Measurements from ENCODE around the gene NR6A1.

The NR6A1 gene

DNA sequence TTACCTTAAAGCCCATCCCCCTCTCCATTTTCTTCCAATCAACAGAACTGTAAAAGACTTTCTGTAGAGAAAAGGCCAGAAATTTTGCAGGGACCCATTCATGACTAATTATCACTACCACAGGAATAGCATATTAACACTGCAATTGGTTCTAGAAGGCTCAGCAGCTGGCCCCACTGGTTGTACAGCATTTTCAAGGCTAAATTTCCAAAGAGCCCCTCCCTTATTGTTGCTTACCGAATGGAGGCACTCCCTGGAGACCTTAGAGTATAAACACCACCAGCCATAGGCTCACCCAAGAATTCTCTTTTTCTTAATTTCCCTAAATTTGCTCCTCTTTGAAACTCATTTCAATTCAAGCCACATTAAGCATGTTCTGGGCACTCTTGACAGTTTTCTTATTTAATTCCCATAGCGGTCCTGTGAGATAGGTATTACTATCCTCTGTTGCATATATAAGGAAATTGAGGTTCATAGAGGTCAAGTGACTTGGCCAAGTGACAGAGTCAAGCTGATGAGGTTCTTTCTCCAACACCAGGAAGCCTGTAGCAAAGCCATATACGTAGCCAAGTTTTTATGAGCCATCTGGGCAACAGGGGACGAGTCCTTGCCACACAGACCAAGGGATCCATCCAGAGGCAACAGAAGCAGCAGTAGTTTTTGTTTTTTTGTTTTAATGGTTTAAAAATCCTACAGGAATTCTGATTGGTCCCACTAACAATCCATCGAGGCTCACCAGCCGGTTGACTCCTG is 180.0 kb downstream of the NR6A1 start:
- no peak for ATAC-seq

DNA sequence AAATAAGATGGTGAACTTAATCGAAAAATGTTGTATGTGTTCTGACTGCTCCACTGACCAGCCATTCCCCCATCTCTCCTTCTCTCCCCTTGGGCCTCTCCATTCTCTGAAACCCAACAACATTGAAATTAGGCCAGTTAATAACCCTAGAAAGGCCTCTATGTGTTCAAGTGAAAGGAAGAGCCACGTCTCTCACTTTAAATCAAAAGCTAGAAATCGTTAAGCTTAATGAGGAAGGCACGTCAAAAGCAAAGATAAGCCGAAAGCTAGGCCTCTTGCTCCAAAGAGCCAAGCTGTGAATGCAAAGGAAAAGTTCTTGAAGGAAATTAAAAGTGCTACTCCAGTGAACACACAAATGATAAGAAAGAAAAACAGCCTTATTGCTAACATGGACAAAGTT is 186.5 kb downstream of the NR6A1 start:
- ATAC-seq = no peak
- TF ChIP-seq ZNF8 (CRISPR knock-in tag; IDR thresholded peaks at IDR 0.05) (no peak), ISL1 (CRISPR knock-in tag; IDR thresholded peaks at IDR 0.05) (no peak), BACH2 (CRISPR knock-in tag; IDR thresholded peaks at IDR 0.05; ENCODE audit: borderline replicate concordance) (no peak), RARB (CRISPR knock-in tag; IDR thresholded peaks at IDR 0.05) (no peak), ZC3H10 (CRISPR knock-in tag; IDR thresholded peaks at IDR 0.05) (no peak), CSDC2 (CRISPR knock-in tag; IDR thresholded peaks at IDR 0.05) (no peak), ZFP30 (CRISPR knock-in tag; IDR thresholded peaks at IDR 0.05) (no peak), ZNF70 (CRISPR knock-in tag; IDR thresholded peaks at IDR 0.05) (no peak), PPARA (CRISPR knock-in tag; IDR thresholded peaks at IDR 0.05; ENCODE audit: borderline replicate concordance) (no peak), TCF4 (CRISPR knock-in tag; IDR thresholded peaks at IDR 0.05; ENCODE audit: borderline replicate concordance) (no peak), ZFP3 (CRISPR knock-in tag; IDR thresholded peaks at IDR 0.05) (no peak), ARNTL (CRISPR knock-in tag; IDR thresholded peaks at IDR 0.05; ENCODE audit: borderline replicate concordance, low read depth) (no peak), TOX (CRISPR knock-in tag; IDR thresholded peaks at IDR 0.05; ENCODE audit: borderline replicate concordance) (no peak), GLIS3 (CRISPR knock-in tag; IDR thresholded peaks at IDR 0.05) (no peak)
- TF ChIP-seq, protein P1, sequence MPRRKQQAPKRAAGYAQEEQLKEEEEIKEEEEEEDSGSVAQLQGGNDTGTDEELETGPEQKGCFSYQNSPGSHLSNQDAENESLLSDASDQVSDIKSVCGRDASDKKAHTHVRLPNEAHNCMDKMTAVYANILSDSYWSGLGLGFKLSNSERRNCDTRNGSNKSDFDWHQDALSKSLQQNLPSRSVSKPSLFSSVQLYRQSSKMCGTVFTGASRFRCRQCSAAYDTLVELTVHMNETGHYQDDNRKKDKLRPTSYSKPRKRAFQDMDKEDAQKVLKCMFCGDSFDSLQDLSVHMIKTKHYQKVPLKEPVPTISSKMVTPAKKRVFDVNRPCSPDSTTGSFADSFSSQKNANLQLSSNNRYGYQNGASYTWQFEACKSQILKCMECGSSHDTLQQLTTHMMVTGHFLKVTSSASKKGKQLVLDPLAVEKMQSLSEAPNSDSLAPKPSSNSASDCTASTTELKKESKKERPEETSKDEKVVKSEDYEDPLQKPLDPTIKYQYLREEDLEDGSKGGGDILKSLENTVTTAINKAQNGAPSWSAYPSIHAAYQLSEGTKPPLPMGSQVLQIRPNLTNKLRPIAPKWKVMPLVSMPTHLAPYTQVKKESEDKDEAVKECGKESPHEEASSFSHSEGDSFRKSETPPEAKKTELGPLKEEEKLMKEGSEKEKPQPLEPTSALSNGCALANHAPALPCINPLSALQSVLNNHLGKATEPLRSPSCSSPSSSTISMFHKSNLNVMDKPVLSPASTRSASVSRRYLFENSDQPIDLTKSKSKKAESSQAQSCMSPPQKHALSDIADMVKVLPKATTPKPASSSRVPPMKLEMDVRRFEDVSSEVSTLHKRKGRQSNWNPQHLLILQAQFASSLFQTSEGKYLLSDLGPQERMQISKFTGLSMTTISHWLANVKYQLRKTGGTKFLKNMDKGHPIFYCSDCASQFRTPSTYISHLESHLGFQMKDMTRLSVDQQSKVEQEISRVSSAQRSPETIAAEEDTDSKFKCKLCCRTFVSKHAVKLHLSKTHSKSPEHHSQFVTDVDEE (CRISPR knock-in tag; IDR thresholded peaks at IDR 0.05) = no peak
- TF ChIP-seq, protein P2, sequence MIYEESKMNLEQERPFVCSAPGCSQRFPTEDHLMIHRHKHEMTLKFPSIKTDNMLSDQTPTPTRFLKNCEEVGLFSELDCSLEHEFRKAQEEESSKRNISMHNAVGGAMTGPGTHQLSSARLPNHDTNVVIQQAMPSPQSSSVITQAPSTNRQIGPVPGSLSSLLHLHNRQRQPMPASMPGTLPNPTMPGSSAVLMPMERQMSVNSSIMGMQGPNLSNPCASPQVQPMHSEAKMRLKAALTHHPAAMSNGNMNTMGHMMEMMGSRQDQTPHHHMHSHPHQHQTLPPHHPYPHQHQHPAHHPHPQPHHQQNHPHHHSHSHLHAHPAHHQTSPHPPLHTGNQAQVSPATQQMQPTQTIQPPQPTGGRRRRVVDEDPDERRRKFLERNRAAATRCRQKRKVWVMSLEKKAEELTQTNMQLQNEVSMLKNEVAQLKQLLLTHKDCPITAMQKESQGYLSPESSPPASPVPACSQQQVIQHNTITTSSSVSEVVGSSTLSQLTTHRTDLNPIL (CRISPR knock-in tag; IDR thresholded peaks at IDR 0.05; ENCODE audit: low read depth) = no peak
- TF ChIP-seq, protein P3, sequence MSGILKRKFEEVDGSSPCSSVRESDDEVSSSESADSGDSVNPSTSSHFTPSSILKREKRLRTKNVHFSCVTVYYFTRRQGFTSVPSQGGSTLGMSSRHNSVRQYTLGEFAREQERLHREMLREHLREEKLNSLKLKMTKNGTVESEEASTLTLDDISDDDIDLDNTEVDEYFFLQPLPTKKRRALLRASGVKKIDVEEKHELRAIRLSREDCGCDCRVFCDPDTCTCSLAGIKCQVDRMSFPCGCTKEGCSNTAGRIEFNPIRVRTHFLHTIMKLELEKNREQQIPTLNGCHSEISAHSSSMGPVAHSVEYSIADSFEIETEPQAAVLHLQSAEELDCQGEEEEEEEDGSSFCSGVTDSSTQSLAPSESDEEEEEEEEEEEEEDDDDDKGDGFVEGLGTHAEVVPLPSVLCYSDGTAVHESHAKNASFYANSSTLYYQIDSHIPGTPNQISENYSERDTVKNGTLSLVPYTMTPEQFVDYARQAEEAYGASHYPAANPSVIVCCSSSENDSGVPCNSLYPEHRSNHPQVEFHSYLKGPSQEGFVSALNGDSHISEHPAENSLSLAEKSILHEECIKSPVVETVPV (CRISPR knock-in tag; IDR thresholded peaks at IDR 0.05) = no peak
- TF ChIP-seq, protein P4, sequence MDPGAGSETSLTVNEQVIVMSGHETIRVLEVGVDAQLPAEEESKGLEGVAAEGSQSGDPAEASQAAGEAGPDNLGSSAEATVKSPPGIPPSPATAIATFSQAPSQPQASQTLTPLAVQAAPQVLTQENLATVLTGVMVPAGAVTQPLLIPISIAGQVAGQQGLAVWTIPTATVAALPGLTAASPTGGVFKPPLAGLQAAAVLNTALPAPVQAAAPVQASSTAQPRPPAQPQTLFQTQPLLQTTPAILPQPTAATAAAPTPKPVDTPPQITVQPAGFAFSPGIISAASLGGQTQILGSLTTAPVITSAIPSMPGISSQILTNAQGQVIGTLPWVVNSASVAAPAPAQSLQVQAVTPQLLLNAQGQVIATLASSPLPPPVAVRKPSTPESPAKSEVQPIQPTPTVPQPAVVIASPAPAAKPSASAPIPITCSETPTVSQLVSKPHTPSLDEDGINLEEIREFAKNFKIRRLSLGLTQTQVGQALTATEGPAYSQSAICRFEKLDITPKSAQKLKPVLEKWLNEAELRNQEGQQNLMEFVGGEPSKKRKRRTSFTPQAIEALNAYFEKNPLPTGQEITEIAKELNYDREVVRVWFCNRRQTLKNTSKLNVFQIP (CRISPR knock-in tag; IDR thresholded peaks at IDR 0.05; ENCODE audit: borderline replicate concordance, low read depth) = no peak

More for the DNA sequence above, 180.0 kb downstream of the NR6A1 start:
- TF ChIP-seq OSR1 (CRISPR knock-in tag; IDR thresholded peaks at IDR 0.05) = no peak
- TF ChIP-seq ISL1 (CRISPR knock-in tag; IDR thresholded peaks at IDR 0.05) = no peak
- no peak for TF ChIP-seq ZNF565 (CRISPR knock-in tag; conservative IDR thresholded peaks at IDR 0.05; ENCODE audit: low read depth)
- TF ChIP-seq, protein P1 (CRISPR knock-in tag; IDR thresholded peaks at IDR 0.05) = no peak
- no peak for TF ChIP-seq GLIS3 (CRISPR knock-in tag; IDR thresholded peaks at IDR 0.05)

Data from SK-N-SH treated with all-trans-retinoic acid at 6 μM for 48 hours (cell line).